ENCODE data around the gene ADCY7.
A peak's percentile ranks its signal among the peaks of the same experiment; 100 is the strongest.

ADCY7 gene

GRCh38 chr16:50298591-50299507, 32.5 kb downstream of the ADCY7 start:
- no peak for DNase-seq (ENCODE audit: low spot score)

GRCh38 chr16:50299508-50300105, 33.3 kb downstream of the ADCY7 start:
- DNase-seq (ENCODE audit: low spot score) = no peak

GRCh38 chr16:50300942-50301625, 34.7 kb downstream of the ADCY7 start:
- peak; percentile 7 for DNase-seq (ENCODE audit: low spot score)

- peak; percentile 30 for DNase-seq (ENCODE audit: low spot score)
Observed at GRCh38 chr16:50301626-50302471, 35.5 kb downstream of the ADCY7 start.

GRCh38 chr16:50302472-50303005, 36.2 kb downstream of the ADCY7 start:
- no peak for DNase-seq (ENCODE audit: low spot score)

- peak; percentile 9 for DNase-seq (ENCODE audit: low spot score)
Observed at GRCh38 chr16:50303041-50303604, 36.8 kb downstream of the ADCY7 start.

GRCh38 chr16:50303605-50304466, 37.5 kb downstream of the ADCY7 start:
- DNase-seq (ENCODE audit: low spot score) = peak; percentile 8

GRCh38 chr16:50304467-50305440, 38.4 kb downstream of the ADCY7 start:
- DNase-seq (ENCODE audit: low spot score) = no peak

- DNase-seq (ENCODE audit: low spot score) = peak; percentile 33
Observed at GRCh38 chr16:50305441-50306061, 39.2 kb downstream of the ADCY7 start.

- DNase-seq (ENCODE audit: low spot score) = no peak
Observed at GRCh38 chr16:50306287-50306686, 39.9 kb downstream of the ADCY7 start.

GRCh38 chr16:50308237-50308965, 42.0 kb downstream of the ADCY7 start:
- DNase-seq (ENCODE audit: low spot score) = no peak

- no peak for DNase-seq (ENCODE audit: low spot score)
Observed at GRCh38 chr16:50309156-50309526, 42.8 kb downstream of the ADCY7 start.

- DNase-seq (ENCODE audit: low spot score) = peak; percentile 14
Observed at GRCh38 chr16:50309527-50310307, 43.4 kb downstream of the ADCY7 start.

- DNase-seq (ENCODE audit: low spot score) = peak; percentile 35
Observed at GRCh38 chr16:50310308-50311133, 44.2 kb downstream of the ADCY7 start.

- no peak for DNase-seq (ENCODE audit: low spot score)
Observed at GRCh38 chr16:50311134-50311528, 44.8 kb downstream of the ADCY7 start.

GRCh38 chr16:50311891-50312501, 45.6 kb downstream of the ADCY7 start:
- peak; percentile 15 for DNase-seq (ENCODE audit: low spot score)
